ENCODE data around the gene STK40. TPM values are rescaled to one million over a fixed set of nuclear protein-coding genes. Genes with fewer than 3 reads are reported as not detected.
A peak's percentile ranks its signal among the peaks of the same experiment; 100 is the strongest.

STK40 gene
- total and polyA plus RNA-seq, 9 of the 15 experiments (the other 6 are each of a cell fraction or from before 2014, with no cell fraction given), result 0.69 to 94.3 (median 39.1) TPM

- TF ChIP-seq, protein P1, sequence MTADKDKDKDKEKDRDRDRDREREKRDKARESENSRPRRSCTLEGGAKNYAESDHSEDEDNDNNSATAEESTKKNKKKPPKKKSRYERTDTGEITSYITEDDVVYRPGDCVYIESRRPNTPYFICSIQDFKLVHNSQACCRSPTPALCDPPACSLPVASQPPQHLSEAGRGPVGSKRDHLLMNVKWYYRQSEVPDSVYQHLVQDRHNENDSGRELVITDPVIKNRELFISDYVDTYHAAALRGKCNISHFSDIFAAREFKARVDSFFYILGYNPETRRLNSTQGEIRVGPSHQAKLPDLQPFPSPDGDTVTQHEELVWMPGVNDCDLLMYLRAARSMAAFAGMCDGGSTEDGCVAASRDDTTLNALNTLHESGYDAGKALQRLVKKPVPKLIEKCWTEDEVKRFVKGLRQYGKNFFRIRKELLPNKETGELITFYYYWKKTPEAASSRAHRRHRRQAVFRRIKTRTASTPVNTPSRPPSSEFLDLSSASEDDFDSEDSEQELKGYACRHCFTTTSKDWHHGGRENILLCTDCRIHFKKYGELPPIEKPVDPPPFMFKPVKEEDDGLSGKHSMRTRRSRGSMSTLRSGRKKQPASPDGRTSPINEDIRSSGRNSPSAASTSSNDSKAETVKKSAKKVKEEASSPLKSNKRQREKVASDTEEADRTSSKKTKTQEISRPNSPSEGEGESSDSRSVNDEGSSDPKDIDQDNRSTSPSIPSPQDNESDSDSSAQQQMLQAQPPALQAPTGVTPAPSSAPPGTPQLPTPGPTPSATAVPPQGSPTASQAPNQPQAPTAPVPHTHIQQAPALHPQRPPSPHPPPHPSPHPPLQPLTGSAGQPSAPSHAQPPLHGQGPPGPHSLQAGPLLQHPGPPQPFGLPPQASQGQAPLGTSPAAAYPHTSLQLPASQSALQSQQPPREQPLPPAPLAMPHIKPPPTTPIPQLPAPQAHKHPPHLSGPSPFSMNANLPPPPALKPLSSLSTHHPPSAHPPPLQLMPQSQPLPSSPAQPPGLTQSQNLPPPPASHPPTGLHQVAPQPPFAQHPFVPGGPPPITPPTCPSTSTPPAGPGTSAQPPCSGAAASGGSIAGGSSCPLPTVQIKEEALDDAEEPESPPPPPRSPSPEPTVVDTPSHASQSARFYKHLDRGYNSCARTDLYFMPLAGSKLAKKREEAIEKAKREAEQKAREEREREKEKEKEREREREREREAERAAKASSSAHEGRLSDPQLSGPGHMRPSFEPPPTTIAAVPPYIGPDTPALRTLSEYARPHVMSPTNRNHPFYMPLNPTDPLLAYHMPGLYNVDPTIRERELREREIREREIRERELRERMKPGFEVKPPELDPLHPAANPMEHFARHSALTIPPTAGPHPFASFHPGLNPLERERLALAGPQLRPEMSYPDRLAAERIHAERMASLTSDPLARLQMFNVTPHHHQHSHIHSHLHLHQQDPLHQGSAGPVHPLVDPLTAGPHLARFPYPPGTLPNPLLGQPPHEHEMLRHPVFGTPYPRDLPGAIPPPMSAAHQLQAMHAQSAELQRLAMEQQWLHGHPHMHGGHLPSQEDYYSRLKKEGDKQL (CRISPR knock-in tag; IDR thresholded peaks at IDR 0.05; ENCODE audit: borderline replicate concordance), result peak; percentile 94; the same call in 1 of the 2 replicates
- TF ChIP-seq LCOR (CRISPR knock-in tag; IDR thresholded peaks at IDR 0.05) (peak; percentile 98), MCM2 (IDR thresholded peaks at IDR 0.05; ENCODE audit: low read depth) (no peak), FOXO4 (CRISPR knock-in tag; IDR thresholded peaks at IDR 0.05) (no peak), ZFX (CRISPR knock-in tag; IDR thresholded peaks at IDR 0.05) (peak; percentile 97), CREM (IDR thresholded peaks at IDR 0.05; ENCODE audit: low read depth) (peak; percentile 70), ZNF589 (CRISPR knock-in tag; IDR thresholded peaks at IDR 0.05; ENCODE audit: low read depth) (peak; percentile 91), FOSL1 (tag; conservative IDR thresholded peaks at IDR 0.05) (peak; percentile 55), NR1H2 (CRISPR knock-in tag; IDR thresholded peaks at IDR 0.05) (peak; percentile 76; the same call in 1 of the 2 replicates), CREB1 (IDR thresholded peaks at IDR 0.05) (peak; percentile 52; the same call in 1 of the 2 replicates), CREB1 (CRISPR knock-in tag; IDR thresholded peaks at IDR 0.05) (peak; percentile 78), CBX1 (IDR thresholded peaks at IDR 0.05; ENCODE audit: low read depth) (no peak; the same call in 1 of the 2 replicates), FOXJ2 (tag; IDR thresholded peaks at IDR 0.05) (no peak), GABPA (tag; conservative IDR thresholded peaks at IDR 0.05; ENCODE audit: low read depth) (peak; percentile 46; the same call in 1 of the 2 replicates), MBD2 (IDR thresholded peaks at IDR 0.05; ENCODE audit: borderline replicate concordance, low read depth) (0 out of 2 replicates have a peak, but pooled peaks have one; percentile 61), MTA2 (IDR thresholded peaks at IDR 0.05; ENCODE audit: low read depth) (0 out of 2 replicates have a peak, but pooled peaks have one; percentile 12)
- TF ChIP-seq, protein P2, sequence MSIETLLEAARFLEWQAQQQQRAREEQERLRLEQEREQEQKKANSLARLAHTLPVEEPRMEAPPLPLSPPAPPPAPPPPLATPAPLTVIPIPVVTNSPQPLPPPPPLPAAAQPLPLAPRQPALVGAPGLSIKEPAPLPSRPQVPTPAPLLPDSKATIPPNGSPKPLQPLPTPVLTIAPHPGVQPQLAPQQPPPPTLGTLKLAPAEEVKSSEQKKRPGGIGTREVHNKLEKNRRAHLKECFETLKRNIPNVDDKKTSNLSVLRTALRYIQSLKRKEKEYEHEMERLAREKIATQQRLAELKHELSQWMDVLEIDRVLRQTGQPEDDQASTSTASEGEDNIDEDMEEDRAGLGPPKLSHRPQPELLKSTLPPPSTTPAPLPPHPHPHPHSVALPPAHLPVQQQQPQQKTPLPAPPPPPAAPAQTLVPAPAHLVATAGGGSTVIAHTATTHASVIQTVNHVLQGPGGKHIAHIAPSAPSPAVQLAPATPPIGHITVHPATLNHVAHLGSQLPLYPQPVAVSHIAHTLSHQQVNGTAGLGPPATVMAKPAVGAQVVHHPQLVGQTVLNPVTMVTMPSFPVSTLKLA (conservative IDR thresholded peaks at IDR 0.05), result peak; percentile 93 to 97
Observed at GRCh38 chr1:36321119-36321951, 64.4 kb downstream of the STK40 start (continued).
